NCI-H1694 (cell line): ENCODE results near the gene LAMA1.

ENCODE experiments used
- DNase-seq: peaks from one replicate; lab custom pipeline; 2025; lab: John Stamatoyannopoulos, UW

The LAMA1 gene

DNA sequence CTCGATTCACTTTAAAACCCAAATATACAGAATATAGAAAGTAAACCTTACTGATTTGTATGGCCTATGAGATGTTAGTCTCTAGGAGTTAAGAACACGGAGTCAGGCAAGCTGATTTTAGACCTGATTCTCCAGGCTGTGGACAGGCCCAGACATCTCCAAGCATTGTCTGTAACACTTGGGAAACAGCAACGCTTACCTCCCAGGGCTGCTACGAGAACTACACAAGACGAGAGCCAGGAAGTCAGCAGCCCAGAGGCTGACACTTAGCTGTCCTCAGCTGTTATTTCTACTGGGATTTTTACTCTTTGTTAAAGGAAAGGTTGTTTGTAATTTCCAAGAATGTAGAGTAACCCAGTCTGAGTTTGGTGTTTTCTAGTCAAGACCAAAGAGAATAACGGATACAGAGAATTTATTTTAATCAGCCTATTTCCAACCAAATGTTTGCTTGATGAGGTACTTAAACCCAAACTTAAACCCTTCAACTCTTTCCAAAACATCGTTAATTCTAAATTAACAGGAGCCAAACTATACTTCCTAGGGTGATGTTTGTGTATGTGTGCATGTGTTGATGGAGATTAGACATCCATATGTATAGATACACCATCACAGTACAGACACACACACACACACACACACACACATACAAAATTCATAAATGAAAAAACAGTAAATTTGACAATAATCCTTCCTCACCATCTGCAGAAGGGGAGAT is 123.4 kb downstream of the LAMA1 start:
- DNase-seq: no peak

- no peak for DNase-seq
These were observed 124.8 kb downstream of the LAMA1 start for GRCh38 chr18:6992761-6993160.

DNA sequence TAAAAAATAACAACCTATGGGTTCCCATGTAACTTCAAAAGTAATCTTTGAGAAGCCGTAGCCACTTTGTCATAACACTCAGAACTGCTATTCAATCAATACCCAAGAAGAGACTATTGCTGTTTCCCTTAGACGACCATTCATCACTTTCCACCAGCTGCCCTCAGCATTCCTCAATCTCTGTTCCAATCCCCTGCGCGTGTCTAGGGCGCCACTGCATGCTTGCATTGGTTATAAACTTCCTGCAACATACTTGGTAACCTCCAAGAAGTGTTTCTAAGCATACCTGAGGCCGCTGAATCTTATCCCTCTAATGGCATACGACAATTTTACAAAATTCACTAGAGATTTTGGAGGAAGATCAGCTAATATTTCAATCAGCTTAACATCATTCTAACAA is 134.2 kb downstream of the LAMA1 start:
- DNase-seq: no peak

GRCh38 chr18:6982398-6982797 is 135.2 kb downstream of the LAMA1 start:
- no peak for DNase-seq

DNA sequence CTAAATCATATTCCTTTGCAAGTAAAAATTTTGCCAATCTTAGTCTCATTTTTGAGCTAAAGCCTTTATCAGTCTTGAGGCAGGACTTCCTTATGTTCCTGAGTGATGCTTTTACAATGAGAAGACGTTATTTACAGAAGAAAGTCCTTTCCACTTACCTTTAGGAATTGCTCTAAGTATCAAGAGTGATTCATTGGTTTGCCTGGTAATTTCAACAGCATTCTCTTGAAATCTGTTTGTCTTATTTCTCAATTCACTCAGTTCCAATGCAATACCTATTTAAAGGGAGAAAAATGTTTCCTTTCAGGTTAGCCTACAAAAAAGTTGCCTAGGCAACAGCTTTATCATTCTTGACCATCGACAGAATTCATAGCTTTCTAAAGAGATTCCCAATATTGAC is 137.2 kb downstream of the LAMA1 start:
- DNase-seq: no peak

DNA sequence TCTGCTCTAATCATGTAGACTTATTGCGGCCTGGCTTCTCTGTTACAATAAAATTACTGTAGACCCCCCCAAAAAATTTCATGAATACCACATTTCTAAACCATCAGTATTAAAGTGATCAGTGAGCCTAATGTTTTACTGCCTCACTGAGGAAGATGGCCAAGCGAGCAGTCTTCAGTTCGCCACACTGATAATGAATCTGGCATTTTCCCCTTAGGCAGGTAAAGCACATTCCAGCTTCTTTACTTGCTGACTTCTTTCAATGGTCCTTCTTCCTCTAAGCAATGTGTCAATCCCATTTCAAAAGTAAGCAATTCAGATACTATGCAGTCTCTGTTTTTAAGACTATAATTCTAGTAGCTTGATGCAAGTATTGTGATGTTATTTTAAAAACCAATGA is 137.6 kb downstream of the LAMA1 start:
- DNase-seq: no peak

- DNase-seq: no peak
These were observed 140.7 kb downstream of the LAMA1 start for GRCh38 chr18:6976935-6977334.

DNA sequence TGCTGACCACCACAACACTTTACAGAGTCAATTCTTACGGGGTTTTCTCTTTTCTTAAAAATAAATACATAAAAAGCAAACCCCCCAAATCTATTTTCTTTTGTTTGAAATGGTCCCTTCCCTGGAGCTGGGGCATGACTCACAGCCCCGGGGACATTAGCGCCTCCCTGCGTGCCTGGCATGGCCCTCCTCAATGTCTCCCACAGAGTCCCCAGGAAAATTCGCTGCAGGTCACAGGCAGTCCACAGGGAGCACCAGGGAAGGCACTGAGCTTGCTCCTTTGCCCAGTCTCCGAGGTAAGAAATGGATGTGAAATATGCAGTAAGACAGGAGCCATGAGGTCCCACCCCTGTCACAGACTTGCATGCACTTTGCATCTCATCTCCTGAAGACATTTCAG is 142.5 kb downstream of the LAMA1 start:
- no peak for DNase-seq

DNA sequence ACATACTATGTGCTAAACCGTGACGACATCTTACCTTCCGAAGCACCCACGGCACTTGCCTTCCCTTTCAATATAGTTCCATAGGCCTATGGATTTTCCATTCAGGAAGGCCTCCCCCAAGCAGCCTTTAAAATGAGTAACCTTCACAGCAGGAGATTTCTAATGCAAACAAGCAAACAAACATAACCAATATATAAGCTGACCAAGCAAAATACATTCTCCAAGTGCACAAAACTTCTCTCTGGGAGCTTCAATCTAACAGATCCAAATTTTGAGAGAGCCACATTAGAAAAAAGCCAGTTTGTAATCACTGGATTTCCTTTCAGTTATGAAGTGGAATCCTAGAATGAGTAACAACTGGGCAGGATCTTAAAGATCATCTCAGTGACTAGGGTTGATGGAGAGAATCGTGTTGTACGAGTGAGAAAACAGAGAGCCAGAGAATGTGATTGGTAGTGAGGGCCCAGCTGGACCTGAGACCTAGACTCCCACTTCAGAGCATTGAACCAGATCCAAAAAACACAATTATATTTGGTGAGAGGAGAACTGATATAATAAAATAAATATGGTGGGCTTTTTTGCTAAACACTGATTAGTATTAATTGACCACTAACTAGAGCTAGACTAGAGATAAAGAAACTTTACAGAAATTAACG is 145.6 kb downstream of the LAMA1 start:
- no peak for DNase-seq

- DNase-seq: no peak
These were observed 154.0 kb downstream of the LAMA1 start for GRCh38 chr18:6963452-6964097.

DNA sequence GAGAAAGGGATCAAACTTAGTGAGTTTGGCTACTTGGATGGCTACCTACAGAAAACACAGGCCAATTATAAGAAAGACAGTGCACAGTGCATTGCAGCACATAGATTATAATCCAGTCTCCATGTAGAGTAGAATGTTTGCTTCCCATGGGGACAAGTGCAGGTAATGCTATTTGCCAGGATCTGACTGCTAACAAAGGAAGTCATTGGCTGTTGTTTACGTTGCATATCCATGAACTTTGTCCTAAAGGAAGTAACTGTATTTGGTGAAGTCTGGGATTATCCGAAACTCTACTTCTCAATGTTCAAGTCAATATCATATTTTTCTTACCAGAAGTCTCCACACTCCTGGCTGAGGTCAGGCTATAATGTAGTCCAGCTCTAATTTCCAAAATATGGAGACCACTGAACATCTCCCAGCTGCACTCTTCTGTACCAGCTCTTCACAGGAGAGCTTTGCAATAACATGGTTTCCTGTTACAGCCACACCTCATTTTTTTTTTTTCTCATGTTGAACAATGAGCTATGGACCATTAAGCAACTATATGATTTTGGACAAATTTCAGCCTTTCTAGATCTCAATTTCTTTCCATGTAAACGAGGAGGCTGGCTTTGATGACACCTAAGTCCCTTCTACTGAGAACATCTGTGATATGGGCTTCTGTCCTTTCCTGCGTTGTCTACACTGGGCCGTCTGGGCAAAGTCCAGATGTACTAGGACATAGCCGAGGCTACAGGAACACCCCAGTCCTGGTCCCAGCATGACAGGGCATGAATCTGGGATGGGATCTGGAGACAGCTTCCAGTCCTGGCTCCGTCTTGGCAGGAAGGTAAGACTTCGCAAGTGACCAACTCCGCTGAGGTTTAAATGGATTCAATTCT is 154.8 kb downstream of the LAMA1 start:
- DNase-seq: no peak

DNA sequence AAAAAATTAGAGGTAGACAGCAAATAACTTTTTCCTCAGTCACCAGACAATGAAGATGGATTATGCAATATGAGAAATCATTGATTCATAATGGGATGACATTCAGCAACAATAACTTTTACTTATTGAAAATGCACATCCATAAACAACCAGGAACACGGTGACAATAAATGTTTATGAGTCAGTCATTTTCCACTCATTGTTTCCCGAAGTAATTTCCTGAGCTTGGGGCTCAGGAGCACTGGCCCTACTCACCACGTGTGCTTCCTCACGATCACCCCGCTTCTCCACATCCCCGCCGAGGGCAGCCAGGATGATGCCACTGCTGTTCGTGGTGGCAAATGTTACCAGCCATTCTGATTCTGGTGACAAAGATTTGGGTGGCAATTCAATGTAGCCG is 156.3 kb downstream of the LAMA1 start:
- no peak for DNase-seq

- no peak for DNase-seq
These were observed 156.9 kb downstream of the LAMA1 start for GRCh38 chr18:6960656-6961055.

GRCh38 chr18:6960124-6960523 is 157.5 kb downstream of the LAMA1 start:
- DNase-seq: no peak

- no peak for DNase-seq
These were observed 158.5 kb downstream of the LAMA1 start for GRCh38 chr18:6959110-6959509.

GRCh38 chr18:6956999-6957398 is 160.6 kb downstream of the LAMA1 start:
- DNase-seq: no peak

DNA sequence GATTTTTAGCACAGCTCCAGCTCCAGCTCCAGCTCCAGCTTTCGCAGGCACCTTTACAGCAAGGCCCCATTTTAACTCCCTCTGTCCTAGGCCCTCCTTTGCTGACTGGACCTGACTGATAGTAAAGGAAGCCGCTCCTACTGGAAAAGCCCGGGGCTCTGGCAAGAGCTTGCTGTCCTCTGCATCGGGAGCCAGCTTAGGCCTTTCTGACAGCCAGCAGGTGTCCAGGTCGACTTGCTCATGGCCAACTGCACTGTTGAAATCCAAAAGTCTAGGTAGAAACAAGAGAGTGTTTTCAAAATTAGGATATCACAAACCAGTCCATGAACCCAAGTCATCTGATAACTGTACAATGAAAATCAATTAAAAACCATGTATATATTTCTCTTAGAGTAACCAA is 161.1 kb downstream of the LAMA1 start:
- DNase-seq: no peak

DNA sequence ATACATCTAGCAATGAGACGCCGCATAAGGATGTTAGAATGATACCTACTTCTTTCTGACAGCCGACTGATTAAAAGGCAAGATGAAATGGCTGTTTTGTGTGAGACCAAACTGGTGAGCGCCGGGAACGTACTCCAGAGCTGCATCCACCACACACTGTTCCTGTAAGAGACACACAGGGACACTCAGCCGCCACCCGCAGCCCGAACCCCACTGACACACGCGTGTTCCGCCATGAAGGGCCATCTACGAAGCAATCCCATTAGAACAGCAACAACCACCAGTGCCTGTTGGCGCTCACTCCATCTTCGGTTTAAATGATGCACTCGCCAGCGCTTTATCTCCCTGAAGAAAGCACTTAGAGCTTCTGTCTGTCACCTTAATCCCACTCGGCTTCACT is 162.3 kb downstream of the LAMA1 start:
- DNase-seq: no peak

- DNase-seq: no peak
These were observed 163.1 kb downstream of the LAMA1 start for GRCh38 chr18:6954501-6954900.

GRCh38 chr18:6951336-6952090 is 166.1 kb downstream of the LAMA1 start:
- DNase-seq: no peak

DNA sequence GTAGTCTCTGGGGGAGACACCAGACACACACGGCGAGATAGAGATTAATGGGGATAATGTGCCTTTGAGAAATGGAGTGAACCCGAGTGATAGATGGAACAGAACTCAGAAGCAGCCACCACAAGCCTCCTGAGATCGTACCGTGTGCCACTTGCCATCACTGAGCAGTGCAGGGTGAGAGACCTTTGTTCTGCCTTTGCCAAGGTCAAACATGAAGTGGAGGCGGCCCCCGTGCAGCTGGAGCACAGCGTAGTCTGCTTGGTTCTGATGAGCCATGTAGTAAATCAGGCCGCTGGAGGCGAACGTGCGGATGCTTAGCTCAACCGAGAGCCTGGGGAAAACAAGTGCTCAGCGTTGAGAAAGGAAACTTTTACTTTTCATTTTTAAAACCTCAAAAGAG is 167.0 kb downstream of the LAMA1 start:
- DNase-seq: no peak
